ENCODE results near the gene EVA1A.

DNA sequence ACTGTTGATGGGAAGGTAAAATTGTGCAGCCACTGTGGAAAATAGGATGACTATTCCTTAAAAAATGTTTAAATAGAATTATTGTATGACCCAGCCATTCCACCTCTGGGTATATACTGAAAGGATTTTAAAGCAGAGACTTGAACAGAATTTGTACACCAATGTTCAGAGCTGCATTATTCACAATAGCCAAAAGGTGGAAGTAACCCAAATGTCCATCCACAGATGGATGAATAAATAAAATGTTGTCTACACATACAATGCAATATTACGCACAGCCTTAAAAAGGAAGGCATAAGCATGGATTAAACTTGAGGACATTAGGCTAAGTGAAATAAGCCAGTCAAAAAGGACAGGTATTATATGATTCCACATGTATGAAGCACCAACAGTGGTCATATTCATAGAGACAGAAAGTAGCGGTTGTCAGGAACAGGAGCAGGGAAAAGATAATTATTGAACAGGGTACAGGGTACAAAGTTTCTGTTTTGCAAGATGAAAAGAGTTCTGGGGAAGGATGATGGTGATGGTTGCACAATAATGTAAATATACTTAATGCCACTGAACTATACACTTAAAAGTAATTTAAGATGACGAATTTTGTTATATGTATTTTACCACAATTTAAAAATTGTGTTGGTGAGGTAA lies 39.4 kb downstream of the EVA1A start:
- no peak for TF ChIP-seq CTCF (conservative IDR thresholded peaks at IDR 0.05; ENCODE audit: low read length)
- no peak for TF ChIP-seq EZH2phosphoT487 (IDR thresholded peaks at IDR 0.05; ENCODE audit: borderline replicate concordance, low read depth, low read length)
